Iris pigment epithelial cell (primary cell): ENCODE measurements around the gene MAP3K13.
"Not testable (repeated sequence)": the region's sequence is repeated elsewhere in the genome, so short reads cannot be mapped to it uniquely, and the experiment has no call there.

Experiments used
- DNase-seq: peaks from one replicate; pipeline ENCODE4 v3.0.0-alpha.2; 2011; ENCODE audit warnings: low read depth

Gene MAP3K13

DNA sequence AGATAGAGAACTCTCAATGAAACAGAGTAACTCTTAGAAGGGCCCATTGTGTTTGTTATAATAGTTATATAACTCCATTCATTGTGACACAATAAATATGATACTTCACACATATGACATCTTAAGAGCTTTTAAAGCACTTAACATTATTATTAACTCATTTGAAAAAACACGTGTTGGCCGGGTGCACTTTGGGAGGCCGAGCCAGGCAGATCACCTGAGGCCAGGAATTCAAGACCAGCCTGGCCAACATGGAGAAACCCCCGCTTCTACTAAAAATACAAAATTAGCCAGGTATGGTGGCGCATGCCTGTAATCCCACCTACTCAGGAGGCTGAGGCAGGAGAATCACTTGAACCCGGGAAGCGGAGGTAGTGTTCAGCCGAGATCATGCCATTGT is 88.5 kb downstream of the MAP3K13 start:
- DNase-seq, result not testable (repeated sequence)

DNA sequence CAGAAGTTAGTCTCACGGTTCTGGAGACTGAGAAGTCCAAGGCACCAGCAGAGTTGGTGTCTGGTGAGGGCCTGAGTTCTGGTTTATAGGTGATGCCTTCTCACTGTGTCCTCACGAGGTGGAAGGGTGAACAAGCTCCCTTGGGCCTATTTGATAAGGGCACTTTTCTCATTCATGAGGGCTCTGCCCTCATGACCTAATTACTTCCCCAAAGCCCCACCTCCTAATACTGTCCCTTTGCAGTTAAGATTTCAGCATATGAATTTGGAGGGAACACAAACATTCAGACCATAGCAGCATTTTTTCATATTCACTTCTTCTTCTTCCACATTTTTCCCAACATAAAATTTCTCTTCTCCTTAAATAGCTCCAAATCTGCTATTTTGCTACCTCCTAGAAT is 94.4 kb downstream of the MAP3K13 start:
- no peak for DNase-seq

DNA sequence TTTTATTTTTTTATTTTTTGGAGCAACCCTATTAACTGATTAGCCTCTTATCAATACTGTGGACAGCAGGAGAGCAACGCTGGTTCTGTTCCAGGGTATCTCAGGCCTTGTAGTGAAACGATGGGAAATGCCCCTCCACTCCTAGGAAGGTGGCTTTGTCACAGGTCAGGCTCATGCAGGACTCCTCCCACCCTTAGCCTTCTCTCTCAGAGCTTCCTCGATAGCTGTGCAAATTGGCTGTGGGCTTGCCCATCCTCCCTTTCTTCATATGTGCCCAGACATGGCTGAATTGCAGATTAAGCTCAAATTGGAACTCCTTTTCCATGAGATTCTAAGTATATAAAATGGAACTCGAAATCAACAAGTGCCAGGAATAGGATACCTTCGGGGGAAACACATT is 97.4 kb downstream of the MAP3K13 start:
- no peak for DNase-seq

DNA sequence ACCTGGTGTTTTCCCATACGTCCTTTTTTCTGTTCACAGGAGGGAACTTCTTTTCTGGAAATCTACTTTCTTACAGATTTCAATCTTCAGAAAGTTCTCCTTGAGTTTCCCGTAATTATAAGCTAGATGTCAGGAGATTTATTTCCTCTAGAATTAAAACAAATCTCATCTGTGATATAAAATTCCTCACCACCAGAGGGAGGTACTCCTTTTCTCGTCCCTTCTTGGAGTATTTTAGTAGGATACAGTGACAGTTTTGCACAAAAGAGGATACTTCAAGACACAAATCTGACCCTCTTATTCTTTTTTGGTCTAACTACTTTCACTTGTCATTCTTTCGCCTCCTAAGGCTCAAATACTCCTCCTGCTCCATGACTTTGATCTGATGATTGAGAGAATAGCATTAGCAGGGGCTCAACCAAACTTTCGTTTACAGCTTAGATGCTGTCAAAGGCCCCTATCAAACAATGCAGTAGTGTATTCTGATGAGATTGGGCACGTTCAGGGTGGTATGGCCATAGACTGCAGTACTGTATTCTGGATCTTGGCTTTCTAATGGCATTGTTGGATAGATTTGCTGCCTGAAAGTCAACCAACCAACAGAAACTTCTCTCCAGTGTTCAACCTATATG is 97.9 kb downstream of the MAP3K13 start:
- peak; percentile 37 for DNase-seq

DNA sequence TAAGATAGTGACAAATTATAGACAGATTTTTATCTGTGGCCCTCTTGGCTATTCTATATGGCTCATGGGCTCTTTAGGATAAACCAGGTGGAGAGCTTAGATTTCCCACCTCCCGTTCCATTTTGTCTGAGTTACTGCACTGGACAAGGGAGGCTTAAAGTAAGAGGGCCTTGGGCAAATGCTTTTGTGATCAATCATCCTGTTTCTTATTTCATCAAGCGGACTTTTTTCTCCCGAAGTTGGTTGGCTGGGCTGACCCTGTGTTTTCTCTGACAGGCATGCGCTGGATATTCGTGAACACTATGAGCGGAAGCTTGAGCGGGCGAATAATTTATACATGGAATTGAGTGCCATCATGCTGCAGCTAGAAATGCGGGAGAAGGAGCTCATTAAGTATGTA is 102.5 kb downstream of the MAP3K13 start:
- no peak for DNase-seq

DNA sequence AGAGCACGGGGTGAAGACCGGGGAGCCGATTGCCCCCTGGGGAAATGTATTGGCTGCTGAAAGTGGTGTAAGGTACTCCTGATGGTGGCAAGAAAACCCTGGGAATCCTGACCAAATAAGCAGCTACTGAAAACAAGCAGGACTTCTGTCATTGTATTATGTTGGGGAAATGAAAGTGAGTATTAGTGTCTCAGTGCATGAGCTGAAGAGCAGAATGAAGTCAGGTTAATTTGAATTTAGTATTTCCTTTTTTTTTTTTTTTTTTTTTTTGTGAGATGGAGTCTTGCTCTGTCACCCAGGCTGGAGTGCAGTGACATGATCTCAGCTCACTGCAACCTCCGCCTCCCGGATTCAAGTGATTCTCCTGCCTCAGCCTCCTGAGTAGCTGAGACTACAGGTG is 103.2 kb downstream of the MAP3K13 start:
- DNase-seq, result not testable (repeated sequence)

DNA sequence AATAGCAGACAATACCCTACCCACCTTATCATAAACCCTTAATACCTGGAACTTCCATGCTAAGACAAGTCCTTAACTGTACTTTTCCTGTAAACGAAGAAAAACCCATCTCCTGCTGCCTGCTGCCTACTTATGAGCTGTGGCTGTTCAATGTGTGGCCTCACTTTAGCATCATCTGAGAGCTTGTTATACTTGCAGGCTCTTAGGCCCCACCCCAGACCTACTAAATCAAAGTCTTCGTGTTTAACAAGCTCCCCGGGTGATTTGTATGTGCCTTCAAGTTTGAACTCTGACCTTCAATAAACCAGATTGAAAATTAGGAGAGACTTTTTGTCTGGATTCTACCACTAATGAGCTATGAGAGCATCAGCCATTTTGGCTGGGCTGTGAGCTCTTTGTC is 106.6 kb downstream of the MAP3K13 start:
- DNase-seq, result no peak

DNA sequence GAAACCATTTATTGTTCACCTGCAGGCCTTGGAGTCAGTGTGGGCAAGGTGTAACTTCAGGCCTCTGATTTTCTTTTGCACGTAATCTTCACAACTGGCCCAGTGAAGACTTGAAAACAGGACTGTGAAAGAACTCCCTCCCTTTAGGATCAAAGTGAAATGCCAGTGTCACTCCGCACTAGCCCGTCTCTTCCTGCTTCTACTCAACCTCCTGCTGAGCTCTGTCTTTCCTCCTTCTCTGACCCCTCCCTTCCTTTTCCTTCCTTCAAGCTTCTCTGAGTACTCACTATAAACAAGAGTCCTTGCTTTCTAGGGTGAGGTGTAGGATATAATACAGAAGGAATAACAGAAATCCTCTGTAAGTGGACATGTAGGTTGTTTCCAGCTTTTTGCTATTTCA is 107.4 kb downstream of the MAP3K13 start:
- no peak for DNase-seq

DNA sequence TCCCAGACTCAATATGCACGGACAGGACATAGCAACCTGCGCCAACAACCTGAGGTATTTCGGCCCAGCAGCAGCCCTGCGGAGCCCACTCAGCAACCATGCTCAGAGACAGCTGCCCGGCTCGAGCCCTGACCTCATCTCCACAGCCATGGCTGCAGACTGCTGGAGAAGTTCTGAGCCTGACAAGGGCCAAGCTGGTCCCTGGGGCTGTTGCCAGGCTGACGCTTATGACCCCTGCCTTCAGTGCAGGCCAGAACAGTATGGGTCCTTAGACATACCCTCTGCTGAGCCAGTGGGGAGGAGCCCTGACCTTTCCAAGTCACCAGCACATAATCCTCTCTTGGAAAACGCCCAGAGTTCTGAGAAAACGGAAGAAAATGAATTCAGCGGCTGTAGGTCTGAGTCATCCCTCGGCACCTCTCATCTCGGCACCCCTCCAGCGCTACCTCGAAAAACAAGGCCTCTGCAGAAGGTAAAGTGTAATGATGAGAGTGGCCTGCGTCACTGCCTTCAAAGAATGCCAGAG is 110.4 kb downstream of the MAP3K13 start:
- peak; percentile 84 for DNase-seq

DNA sequence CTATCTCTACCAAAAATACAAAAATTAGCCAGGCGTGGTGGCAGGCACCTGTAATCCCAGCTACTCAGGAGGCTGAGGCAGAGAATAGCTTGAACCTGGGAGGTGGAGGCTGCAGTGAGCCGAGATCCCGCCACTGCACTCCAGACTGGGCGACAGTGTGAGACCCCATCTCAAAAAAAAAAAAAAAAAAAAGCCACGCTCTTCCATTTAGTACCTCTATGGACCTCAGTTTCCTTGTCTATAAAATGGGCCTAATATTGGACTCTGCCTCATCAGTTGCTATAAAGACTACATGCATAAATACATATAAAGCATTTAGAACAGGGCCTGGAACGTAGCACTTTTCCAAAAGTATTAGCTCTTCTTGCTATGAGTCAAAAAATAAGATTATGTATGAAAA is 112.0 kb downstream of the MAP3K13 start:
- not testable (repeated sequence) for DNase-seq

DNA sequence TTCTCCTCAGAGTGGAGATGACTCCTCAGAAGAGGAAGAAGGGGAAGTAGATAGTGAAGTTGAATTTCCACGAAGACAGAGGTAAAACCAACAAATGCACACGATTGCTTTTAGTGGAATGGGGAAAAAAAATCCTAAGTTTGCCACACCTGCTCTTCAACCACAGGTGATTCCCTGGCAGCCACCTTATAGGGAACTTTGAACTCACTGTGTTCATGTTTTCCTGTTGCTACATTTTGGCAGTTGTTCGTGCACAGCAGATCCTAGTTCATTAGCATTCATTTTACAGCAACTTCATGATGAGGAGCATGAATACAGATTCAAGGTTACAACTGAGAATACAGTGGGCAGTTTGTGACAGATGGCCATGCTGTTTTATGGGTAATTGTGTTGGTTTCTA is 114.4 kb downstream of the MAP3K13 start:
- no peak for DNase-seq

DNA sequence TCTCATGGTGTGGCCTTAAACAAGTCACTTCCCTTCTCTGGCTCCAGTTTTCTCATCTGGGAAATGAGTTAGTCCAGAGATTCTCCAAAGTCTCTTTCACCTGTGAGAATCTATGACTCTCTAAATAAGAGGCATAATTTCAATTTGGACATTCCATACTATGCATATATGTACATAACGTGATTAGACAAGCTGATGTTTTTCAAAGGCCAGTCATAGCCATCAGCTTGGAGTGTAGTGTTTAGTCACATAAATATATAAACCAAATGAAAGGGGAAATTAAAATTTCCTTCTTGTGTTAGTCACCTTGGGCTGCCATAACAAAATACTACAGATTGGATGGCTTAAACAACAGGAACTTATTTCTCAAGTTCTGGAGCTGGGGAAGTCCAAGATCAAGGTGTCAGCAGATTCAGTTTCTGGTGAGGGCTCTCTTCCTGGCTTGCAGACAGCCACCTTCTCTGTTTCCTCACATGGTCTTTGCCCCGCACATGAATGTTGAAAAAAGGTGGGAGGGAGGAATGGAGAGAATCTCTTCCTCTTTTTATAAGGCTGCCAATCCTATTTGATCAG is 116.5 kb downstream of the MAP3K13 start:
- no peak for DNase-seq

DNA sequence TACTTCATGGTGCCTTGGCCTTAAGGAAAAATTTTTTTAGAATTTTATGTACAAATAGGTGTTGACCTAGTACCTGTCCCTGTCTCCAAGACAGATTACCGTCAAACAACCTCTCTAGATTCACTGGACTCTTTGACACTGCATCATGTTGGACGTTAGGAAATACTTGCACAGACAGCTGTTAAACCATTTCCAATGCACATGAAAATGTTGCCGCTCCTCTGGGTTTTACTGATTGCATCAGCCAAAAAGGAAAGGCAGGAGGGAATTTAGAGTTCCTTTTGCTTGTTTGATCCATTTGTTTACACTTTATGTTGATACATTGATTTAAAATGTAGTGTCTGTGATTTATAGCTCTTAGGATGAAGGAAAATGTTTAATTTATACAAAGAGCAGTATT is 121.4 kb downstream of the MAP3K13 start:
- no peak for DNase-seq

DNA sequence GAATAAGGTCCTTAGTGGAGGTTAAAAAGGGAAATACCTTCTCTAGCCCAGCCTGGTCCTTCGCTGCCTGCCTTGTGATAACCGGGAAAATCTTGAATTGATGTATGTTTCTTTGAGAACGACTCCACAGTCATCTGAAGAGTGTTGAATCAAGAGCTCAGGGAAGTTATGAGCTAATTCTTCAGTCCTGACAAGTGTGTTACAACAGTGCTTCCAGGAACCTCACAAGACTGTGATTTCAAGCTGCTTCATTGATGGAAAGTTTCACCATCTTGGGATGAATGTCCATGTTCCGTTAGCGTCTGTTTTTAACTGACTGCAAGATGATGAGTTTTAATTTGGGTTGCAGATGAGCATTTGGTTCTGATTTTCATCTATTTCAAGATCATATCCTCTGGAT is 123.5 kb downstream of the MAP3K13 start:
- DNase-seq, result no peak

DNA sequence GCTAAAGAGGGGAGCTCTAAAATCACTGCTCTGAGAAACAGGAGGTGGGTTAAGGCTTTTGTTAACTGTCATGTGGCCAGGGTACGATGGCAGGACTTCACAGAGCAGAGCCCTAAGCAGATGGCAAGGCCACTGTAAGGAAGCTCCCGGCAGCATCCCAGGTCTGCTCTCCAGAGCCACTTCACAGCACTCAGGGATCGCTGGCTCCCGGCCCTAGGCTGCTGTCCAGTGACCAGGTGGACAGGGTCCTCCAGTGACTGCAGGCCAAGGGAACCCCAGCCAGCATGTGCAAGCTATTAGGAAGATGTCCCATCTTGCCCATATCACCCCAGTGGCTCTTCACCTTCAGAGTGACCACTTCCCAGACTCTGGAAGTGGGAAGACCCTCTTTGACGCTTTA is 125.5 kb downstream of the MAP3K13 start:
- no peak for DNase-seq

DNA sequence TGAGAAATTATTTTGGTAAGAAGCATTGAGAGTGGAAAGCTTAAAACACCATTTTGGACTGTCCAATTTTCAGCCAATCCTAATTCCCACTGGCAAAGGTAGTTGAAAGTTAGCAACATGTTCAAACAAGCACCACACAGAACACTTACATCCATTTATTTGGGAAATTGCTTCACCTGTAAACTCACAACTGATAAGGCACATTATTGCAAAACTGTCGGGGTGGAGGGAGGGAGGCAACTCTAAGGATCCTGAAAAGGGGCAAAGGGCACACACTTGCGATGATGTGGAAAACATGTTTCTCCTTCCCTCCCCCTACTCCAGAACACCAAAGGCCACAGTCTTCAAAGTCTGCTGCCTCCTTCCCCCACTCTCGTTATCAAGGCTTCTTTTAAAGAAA is 126.5 kb downstream of the MAP3K13 start:
- DNase-seq, result no peak

DNA sequence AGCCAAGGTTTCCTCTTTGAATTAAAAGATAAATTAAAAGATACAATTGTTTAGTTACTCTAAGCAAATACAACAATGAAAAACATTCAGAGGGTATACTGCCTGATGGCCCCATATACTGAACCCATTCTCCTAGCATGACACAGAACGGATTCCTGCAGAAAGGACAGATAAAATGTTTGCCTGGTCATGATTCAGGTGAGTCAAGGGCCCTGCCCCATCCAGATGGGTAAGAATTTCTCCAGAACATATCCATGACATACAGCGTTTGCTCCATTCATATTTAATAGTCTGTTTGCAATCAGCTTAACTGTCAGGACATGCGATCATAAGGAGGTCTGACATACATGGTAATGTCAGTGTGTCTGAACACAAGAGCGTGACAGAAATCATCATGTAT is 127.3 kb downstream of the MAP3K13 start:
- no peak for DNase-seq

DNA sequence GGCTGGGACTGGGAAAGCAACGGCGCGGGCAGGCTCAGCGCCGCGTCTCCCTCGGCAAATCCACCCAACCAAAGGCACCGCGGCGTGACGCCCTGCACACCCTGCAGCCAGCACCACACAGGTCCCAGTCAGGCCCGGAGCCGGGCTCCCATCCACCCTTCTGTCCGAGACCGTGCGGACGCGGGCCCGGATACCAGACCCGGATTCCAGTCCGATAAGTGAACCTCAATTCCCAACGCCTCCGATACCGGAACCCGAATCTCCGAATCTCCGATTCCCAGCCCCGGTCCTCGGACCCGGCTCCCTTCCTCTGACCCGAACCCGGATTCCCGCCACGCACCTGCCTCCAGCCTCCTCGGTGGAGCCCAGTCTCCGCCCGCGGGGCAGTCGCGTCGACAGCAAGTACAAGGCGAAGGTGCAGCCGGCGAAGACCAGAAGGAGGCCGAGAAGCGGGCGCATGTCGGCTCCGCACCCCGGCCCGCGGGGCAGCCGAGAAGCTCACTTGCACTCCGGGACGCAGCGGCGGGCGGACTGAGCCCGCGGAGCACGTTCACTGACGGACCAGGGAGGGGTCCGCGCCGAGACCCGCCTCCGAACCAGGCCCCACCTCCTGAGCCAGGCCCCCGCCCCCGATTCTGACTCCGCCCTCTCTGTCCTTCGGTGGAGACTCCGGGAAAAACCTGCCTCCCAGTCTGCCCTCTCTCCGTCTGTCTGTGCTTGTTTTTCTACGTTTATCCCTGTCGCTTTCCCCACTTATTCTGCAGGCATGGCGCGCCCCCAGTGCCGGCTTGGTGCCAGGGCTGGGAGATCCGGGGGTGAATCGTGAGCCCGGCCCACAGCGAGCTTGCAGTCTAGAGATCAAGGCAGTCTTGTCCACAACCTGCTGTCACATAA is 135.8 kb downstream of the MAP3K13 start, which contains the start of gene TMEM41A:
Gene TMEM41A, minus strand, starts transcription at position 533 of the 894 bp plus-strand sequence. Its CDS starts 74 bp downstream, at position 459.
- DNase-seq, result peak; percentile 92

DNA sequence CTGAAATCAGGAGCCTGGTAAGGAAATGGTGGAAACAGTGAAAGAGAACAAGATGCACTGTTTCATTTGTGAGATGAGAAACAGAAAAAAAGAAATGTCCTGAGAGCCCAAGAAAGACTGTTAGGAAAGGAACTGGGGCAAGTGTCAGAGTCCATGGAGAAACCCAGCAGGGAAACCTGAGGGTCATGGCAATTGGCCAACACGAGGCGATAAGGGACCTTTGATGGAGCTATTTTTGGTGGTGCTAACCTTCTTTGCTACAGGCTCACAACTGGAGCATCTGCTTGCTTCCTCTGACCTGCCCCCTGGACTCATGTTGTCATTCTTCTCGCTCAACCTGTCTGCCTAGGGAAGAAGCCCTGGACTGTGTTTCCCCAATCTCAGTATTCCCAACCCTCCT is 140.1 kb downstream of the MAP3K13 start:
- DNase-seq, result no peak

DNA sequence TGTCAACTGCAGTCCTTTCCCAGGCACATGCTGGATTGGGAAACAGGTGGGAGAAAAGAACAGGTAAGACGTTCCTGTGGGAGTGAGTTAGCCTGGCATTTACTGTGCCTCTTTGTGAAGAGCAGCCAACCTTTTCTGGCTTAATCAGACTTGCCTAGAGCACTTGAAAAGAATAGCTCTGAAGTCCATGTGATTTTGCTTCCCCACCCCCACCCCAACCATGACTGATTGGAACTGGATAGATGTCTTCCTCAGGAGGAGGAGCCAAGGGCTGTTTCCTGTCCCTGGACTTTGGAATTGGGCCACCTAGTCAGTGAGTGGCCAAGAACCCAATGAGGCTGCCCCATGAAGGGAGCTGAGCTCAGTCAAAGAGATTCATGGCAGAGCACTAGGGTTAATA is 140.6 kb downstream of the MAP3K13 start:
- DNase-seq, result no peak

DNA sequence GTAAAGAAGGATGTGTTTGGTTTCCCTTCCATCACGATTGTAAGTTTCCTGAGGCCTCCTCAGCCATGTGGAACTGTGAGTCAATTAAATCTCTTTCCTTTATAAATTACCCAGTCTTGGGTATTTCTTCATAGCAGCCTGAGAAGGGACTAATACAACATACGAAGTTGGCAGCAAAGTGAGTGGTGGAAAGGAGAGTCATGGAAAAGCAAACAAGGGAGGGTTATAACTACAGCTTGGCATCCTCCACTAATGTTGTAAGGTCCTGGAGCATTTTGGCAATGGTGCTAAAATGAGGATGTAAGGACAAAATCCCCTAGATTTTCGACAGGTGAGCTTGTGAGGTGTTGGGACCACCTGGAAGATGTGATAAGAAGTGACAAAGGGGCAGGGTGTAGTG is 141.7 kb downstream of the MAP3K13 start:
- DNase-seq, result no peak

DNA sequence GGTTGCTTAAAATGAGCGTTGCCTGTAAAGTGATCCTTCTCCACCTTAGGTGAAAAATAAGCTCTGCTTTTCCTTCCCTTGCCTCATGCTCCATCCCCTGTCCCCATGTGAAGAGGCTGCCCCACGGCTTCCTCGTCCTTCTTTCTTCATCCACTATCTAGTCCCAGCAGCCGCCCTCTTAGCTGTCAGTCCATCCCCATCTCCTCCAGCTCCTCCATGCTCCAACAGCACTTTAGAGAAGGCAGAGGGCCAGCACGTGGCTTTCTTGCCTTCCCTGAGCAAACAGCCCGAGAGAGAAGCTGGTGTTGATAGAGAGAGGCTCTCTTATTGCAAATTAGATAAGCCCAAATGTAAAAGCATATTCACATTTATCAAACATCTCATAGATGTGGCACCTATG is 144.9 kb downstream of the MAP3K13 start:
- DNase-seq, result no peak
